ENCODE results near the gene B3GNT7.

The B3GNT7 gene

GRCh38 chr2:231355508-231356465 is 39.7 kb upstream of the B3GNT7 start:
- no peak for DNase-seq (ENCODE audit: low spot score)
- Histone ChIP-seq H2BK15ac (ENCODE audit: low read length) (no peak overlapping the region), H4K8ac (ENCODE audit: low read depth, low read length) (no peak overlapping the region), H2BK5ac (ENCODE audit: low read length) (no peak overlapping the region), H3K27me3 (ENCODE audit: control insufficient read depth in 3 of 3, insufficient read depth in 3 of 3, low read depth in 1 of 3, low read length in 3 of 3) (no peaks in the 10 kb centered on the region), H2BK120ac (ENCODE audit: low read depth, low read length) (no peak overlapping the region), H3K9ac (ENCODE audit: low read depth, low read length, poor library complexity) (no peak overlapping the region), H3K4me2 (ENCODE audit: insufficient read depth, low read length, poor library complexity, severe bottlenecking) (no peak overlapping the region), H4K91ac (ENCODE audit: low read depth, low read length, poor library complexity) (no peak overlapping the region), H3K36me3 (replicated peaks in 1 of 2; ENCODE audit: control insufficient read depth in 2 of 2, insufficient read depth in 2 of 2, low read length in 2 of 2) (peaks cover under 1% of the 10 kb centered on the region in 2 donors), H2AK5ac (ENCODE audit: low read depth, low read length) (no peak overlapping the region), H2BK12ac (ENCODE audit: low read length) (no peak overlapping the region), H2AFZ (ENCODE audit: low read length) (no peak overlapping the region), H3K79me1 (ENCODE audit: low read depth, low read length) (no peaks in the 10 kb centered on the region), H3K4ac (ENCODE audit: low read length) (no peak overlapping the region), H3K4me3 (ENCODE audit: low read length in 2 of 2) (no peak overlapping the region), H3K27ac (replicated peaks; ENCODE audit: low read length) (no peak overlapping the region), H3K9me3 (replicated peaks in 1 of 2; ENCODE audit: control insufficient read depth in 2 of 2, insufficient read depth in 1 of 2, low read depth in 1 of 2, low read length in 2 of 2) (no peaks in the 10 kb centered on the region), H3K18ac (ENCODE audit: low read length) (no peak overlapping the region), H3K14ac (ENCODE audit: low read length) (peak overlapping the region; percentile 25), H3K23ac (ENCODE audit: low read depth, low read length, poor library complexity) (no peak overlapping the region), H3K4me1 (ENCODE audit: control insufficient read depth in 2 of 2, insufficient read depth in 1 of 2, low read depth in 1 of 2, low read length in 2 of 2) (peaks cover 4 to 9% of the 10 kb centered on the region in 2 donors)
- WGBS, 2 donors (ENCODE audit: extremely low coverage in 2 of 2, insufficient read length in 2 of 2, insufficient replicate concordance in 1 of 2), result no CpG with 5 or more reads among the region's 28 CpGs

DNA sequence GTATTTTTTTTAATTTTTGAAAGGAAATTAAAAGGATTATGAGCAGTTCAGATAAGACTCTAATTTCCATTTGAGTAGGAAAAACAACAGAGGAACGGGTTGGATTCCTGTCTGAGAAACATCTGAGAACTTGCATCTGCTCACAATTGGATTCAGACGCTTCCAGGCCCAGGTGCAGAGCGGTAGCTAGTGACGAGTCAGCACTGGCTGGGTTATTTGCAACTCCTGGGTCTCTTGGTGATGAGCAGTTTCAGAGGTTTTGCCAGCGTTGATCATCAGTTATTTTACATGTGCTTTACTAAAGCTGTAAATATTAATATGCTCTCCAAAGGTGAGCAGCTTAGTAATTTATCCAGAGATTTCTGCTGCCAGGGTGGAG is 39.1 kb upstream of the B3GNT7 start:
- Histone ChIP-seq H2BK12ac (ENCODE audit: low read length) (no peak overlapping the region), H3K36me3 (replicated peaks in 1 of 2; ENCODE audit: control insufficient read depth in 2 of 2, insufficient read depth in 2 of 2, low read length in 2 of 2) (peaks cover 3 to 4% of the 10 kb centered on the region in 2 donors), H2BK15ac (ENCODE audit: low read length) (no peak overlapping the region), H3K9ac (ENCODE audit: low read depth, low read length, poor library complexity) (no peak overlapping the region), H3K4me3 (ENCODE audit: low read length in 2 of 2) (no peak overlapping the region), H3K18ac (ENCODE audit: low read length) (no peak overlapping the region), H4K91ac (ENCODE audit: low read depth, low read length, poor library complexity) (no peak overlapping the region), H2BK5ac (ENCODE audit: low read length) (no peak overlapping the region), H3K79me1 (ENCODE audit: low read depth, low read length) (no peaks in the 10 kb centered on the region), H2AK5ac (ENCODE audit: low read depth, low read length) (no peak overlapping the region), H3K4me2 (ENCODE audit: insufficient read depth, low read length, poor library complexity, severe bottlenecking) (no peak overlapping the region), H2BK120ac (ENCODE audit: low read depth, low read length) (no peak overlapping the region), H2AFZ (ENCODE audit: low read length) (no peak overlapping the region), H3K27me3 (ENCODE audit: control insufficient read depth in 3 of 3, insufficient read depth in 3 of 3, low read depth in 1 of 3, low read length in 3 of 3) (no peaks in the 10 kb centered on the region), H3K23ac (ENCODE audit: low read depth, low read length, poor library complexity) (no peak overlapping the region), H3K4ac (ENCODE audit: low read length) (no peak overlapping the region), H3K4me1 (ENCODE audit: control insufficient read depth in 2 of 2, insufficient read depth in 1 of 2, low read depth in 1 of 2, low read length in 2 of 2) (peaks cover 4 to 9% of the 10 kb centered on the region in 2 donors), H4K8ac (ENCODE audit: low read depth, low read length) (no peak overlapping the region), H3K27ac (replicated peaks; ENCODE audit: low read length) (no peak overlapping the region), H3K14ac (ENCODE audit: low read length) (no peak overlapping the region), H3K9me3 (replicated peaks in 1 of 2; ENCODE audit: control insufficient read depth in 2 of 2, insufficient read depth in 1 of 2, low read depth in 1 of 2, low read length in 2 of 2) (no peaks in the 10 kb centered on the region)
- no CpG with 5 or more reads among the region's 5 CpGs for WGBS, 2 donors (ENCODE audit: extremely low coverage in 2 of 2, insufficient read length in 2 of 2, insufficient replicate concordance in 1 of 2)
- no peak for DNase-seq (ENCODE audit: low spot score)

DNA sequence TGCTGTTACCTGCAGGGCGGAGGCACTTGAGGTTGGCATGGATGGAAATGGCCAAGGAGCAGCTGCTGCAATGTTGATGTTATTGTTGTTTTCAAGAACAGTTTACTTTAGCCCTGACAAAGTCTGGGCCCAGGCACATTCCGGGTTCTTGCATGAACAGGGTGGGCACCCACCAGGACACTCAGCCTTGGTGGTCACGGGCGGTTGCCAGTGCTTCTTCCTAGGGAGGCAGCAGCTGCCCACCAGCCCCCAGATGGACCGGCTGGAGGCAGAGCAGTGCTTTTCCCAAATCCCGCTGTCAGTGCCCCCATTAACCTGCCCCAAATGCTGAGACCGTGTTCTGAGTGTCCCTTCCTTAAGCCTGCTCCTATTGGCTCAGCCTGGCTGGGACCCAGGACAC is 38.5 kb upstream of the B3GNT7 start:
- H3K9ac ChIP-seq (ENCODE audit: low read depth, low read length, poor library complexity), result no peak overlapping the region

GRCh38 chr2:231357931-231358330 is 37.6 kb upstream of the B3GNT7 start:
- no peaks in the 10 kb centered on the region for H3K79me1 ChIP-seq (ENCODE audit: low read depth, low read length)
- no peak overlapping the region for H2BK12ac ChIP-seq (ENCODE audit: low read length)
- no peak for DNase-seq (ENCODE audit: low spot score)
- H3K4ac ChIP-seq (ENCODE audit: low read length), result no peak overlapping the region
- H3K4me1 ChIP-seq (ENCODE audit: control insufficient read depth in 2 of 2, insufficient read depth in 1 of 2, low read depth in 1 of 2, low read length in 2 of 2), result peaks cover 4 to 9% of the 10 kb centered on the region in 2 donors
- no peak overlapping the region for H3K14ac ChIP-seq (ENCODE audit: low read length)
- no peak overlapping the region for H3K27ac ChIP-seq (replicated peaks; ENCODE audit: low read length)
- no peak overlapping the region for H3K9ac ChIP-seq (ENCODE audit: low read depth, low read length, poor library complexity)
- no peak overlapping the region for H2AFZ ChIP-seq (ENCODE audit: low read length)
- H3K36me3 ChIP-seq (replicated peaks in 1 of 2; ENCODE audit: control insufficient read depth in 2 of 2, insufficient read depth in 2 of 2, low read length in 2 of 2), result peaks cover 5% of the 10 kb centered on the region in 2 donors
- H2AK5ac ChIP-seq (ENCODE audit: low read depth, low read length), result no peak overlapping the region
- H3K18ac ChIP-seq (ENCODE audit: low read length), result peak overlapping the region; percentile 52
- H3K4me3 ChIP-seq (ENCODE audit: low read length in 2 of 2), result no peak overlapping the region
- no peak overlapping the region for H4K8ac ChIP-seq (ENCODE audit: low read depth, low read length)
- no peak overlapping the region for H3K23ac ChIP-seq (ENCODE audit: low read depth, low read length, poor library complexity)
- no peak overlapping the region for H2BK5ac ChIP-seq (ENCODE audit: low read length)
- H4K91ac ChIP-seq (ENCODE audit: low read depth, low read length, poor library complexity), result no peak overlapping the region
- H3K4me2 ChIP-seq (ENCODE audit: insufficient read depth, low read length, poor library complexity, severe bottlenecking), result no peak overlapping the region
- H2BK15ac ChIP-seq (ENCODE audit: low read length), result no peak overlapping the region
- no peaks in the 10 kb centered on the region for H3K27me3 ChIP-seq (ENCODE audit: control insufficient read depth in 3 of 3, insufficient read depth in 3 of 3, low read depth in 1 of 3, low read length in 3 of 3)
- WGBS, 2 donors (ENCODE audit: extremely low coverage in 2 of 2, insufficient read length in 2 of 2, insufficient replicate concordance in 1 of 2), result no CpG with 5 or more reads among the region's 4 CpGs
- no peak overlapping the region for H2BK120ac ChIP-seq (ENCODE audit: low read depth, low read length)
- no peaks in the 10 kb centered on the region for H3K9me3 ChIP-seq (replicated peaks in 1 of 2; ENCODE audit: control insufficient read depth in 2 of 2, insufficient read depth in 1 of 2, low read depth in 1 of 2, low read length in 2 of 2)

More for the DNA sequence above, 38.5 kb upstream of the B3GNT7 start:
- no peak overlapping the region for H4K91ac ChIP-seq (ENCODE audit: low read depth, low read length, poor library complexity)
- H3K4ac ChIP-seq (ENCODE audit: low read length), result no peak overlapping the region
- H3K14ac ChIP-seq (ENCODE audit: low read length), result peak overlapping the region; percentile 75
- WGBS, 2 donors (ENCODE audit: extremely low coverage in 2 of 2, insufficient read length in 2 of 2, insufficient replicate concordance in 1 of 2), result no CpG with 5 or more reads among the region's 7 CpGs
- H3K36me3 ChIP-seq (replicated peaks in 1 of 2; ENCODE audit: control insufficient read depth in 2 of 2, insufficient read depth in 2 of 2, low read length in 2 of 2), result peaks cover 3 to 4% of the 10 kb centered on the region in 2 donors
- H4K8ac ChIP-seq (ENCODE audit: low read depth, low read length), result no peak overlapping the region
- no peak overlapping the region for H3K18ac ChIP-seq (ENCODE audit: low read length)
- no peak for DNase-seq (ENCODE audit: low spot score)
- H3K9me3 ChIP-seq (replicated peaks in 1 of 2; ENCODE audit: control insufficient read depth in 2 of 2, insufficient read depth in 1 of 2, low read depth in 1 of 2, low read length in 2 of 2), result no peaks in the 10 kb centered on the region
- H3K79me1 ChIP-seq (ENCODE audit: low read depth, low read length), result no peaks in the 10 kb centered on the region
- no peak overlapping the region for H3K4me3 ChIP-seq (ENCODE audit: low read length in 2 of 2)
- no peak overlapping the region for H2AFZ ChIP-seq (ENCODE audit: low read length)
- no peak overlapping the region for H2BK15ac ChIP-seq (ENCODE audit: low read length)
- no peak overlapping the region for H3K4me2 ChIP-seq (ENCODE audit: insufficient read depth, low read length, poor library complexity, severe bottlenecking)
- peak overlapping the region; percentile 68 for H3K23ac ChIP-seq (ENCODE audit: low read depth, low read length, poor library complexity)
- H3K4me1 ChIP-seq (ENCODE audit: control insufficient read depth in 2 of 2, insufficient read depth in 1 of 2, low read depth in 1 of 2, low read length in 2 of 2), result peaks cover 4 to 9% of the 10 kb centered on the region in 2 donors
- H3K27ac ChIP-seq (replicated peaks; ENCODE audit: low read length), result no peak overlapping the region
- no peak overlapping the region for H2BK120ac ChIP-seq (ENCODE audit: low read depth, low read length)
- H2BK5ac ChIP-seq (ENCODE audit: low read length), result no peak overlapping the region
- H2BK12ac ChIP-seq (ENCODE audit: low read length), result no peak overlapping the region
- peak overlapping the region; percentile 71 for H2AK5ac ChIP-seq (ENCODE audit: low read depth, low read length)
- H3K27me3 ChIP-seq (ENCODE audit: control insufficient read depth in 3 of 3, insufficient read depth in 3 of 3, low read depth in 1 of 3, low read length in 3 of 3), result no peaks in the 10 kb centered on the region
